HepG2 (cell line): Measurements from ENCODE around the gene MACROD2. TPM values are rescaled to one million over a fixed set of nuclear protein-coding genes. Genes with fewer than 3 reads are reported as not detected.
A peak's percentile ranks its signal among the peaks of the same experiment; 100 is the strongest.

Experiments
- FOXA1 ChIP-seq, 2 experiments: fragments of 450-650 bp in 1 of 2; sonication (generic) in 1 of 2; formaldehyde crosslinking in 1 of 2; IDR thresholded peaks; 2 replicates each; pipeline versions ENCODE4 v1.4.0 to v1.6.1; 2016 to 2020; ENCODE audit warnings: missing genetic modification reagents in 1 of 2
- FOXA3 ChIP-seq: IDR thresholded peaks from 2 replicates; pipeline ENCODE4 v1.6.1; 2016; ENCODE audit warnings: missing genetic modification reagents, missing compliant biosample characterization
- FOXK1 ChIP-seq: sonication (generic); formaldehyde crosslinking; IDR thresholded peaks from 2 replicates; pipeline ENCODE4 v1.4.0; 2020; ENCODE audit warnings: low read depth, missing genetic modification reagents, borderline replicate concordance
- MIXL1 ChIP-seq: IDR thresholded peaks from 2 replicates; pipeline ENCODE4 v1.6.1; 2016
- RAD21 ChIP-seq: fragments of 450-650 bp; formaldehyde crosslinking; IDR thresholded peaks from 2 replicates; pipeline ENCODE4 v1.5.0; 2020; ENCODE audit warnings: mild to moderate bottlenecking
- TEAD3 ChIP-seq: optimal IDR thresholded peaks from 2 replicates; pipeline ENCODE3; 2016; ENCODE audit warnings: borderline replicate concordance
- ZMYM3 ChIP-seq: sonication (generic); formaldehyde crosslinking; IDR thresholded peaks from 2 replicates; pipeline ENCODE4 v1.5.1; 2020; ENCODE audit warnings: mild to moderate bottlenecking, missing genetic modification reagents
- polyA plus RNA-seq, 8 experiments: library from polyadenylated mRNA; depleted of rRNA in 3 of 8; stranded (reverse) in 7 of 8; unstranded in 1 of 8; fragments of >200 nt; fragmentation: Illumina TruSeq in 4 of 8; extraction: Trizol in 4 of 8; gene quantifications; 2 replicates each; pipeline versions ENCODE4 v1.2.1 to v1.2.3, GENCODE V29; 2011 to 2016; ENCODE audit warnings: low read depth in 4 of 8, missing spikeins in 1 of 8, mixed read lengths in 1 of 8; ENCODE audit not compliant: insufficient read depth in 1 of 8
- total RNA-seq, 5 experiments: library from RNA; depleted of rRNA; stranded (reverse); fragments of >200 nt; fragmentation: Illumina TruSeq; extraction: Trizol; gene quantifications; 2 replicates each; pipeline ENCODE4 v1.2.3, GENCODE V29; 2016; ENCODE audit warnings: low read depth in 1 of 5
- TF ChIP-seq, protein P1 (sequence below), 2 experiments: fragments of 450-650 bp in 1 of 2; sonication (generic) in 1 of 2; formaldehyde crosslinking in 1 of 2; IDR thresholded peaks; 2 replicates each; pipeline versions ENCODE4 v1.6.1 to v1.8.0; 2016 to 2022; ENCODE audit warnings: antibody characterized with exemption in 1 of 2, mild to moderate bottlenecking in 1 of 2, missing genetic modification reagents in 1 of 2
- TF ChIP-seq, protein P2 (sequence below): sonication (generic); formaldehyde crosslinking; IDR thresholded peaks from 2 replicates; pipeline ENCODE4 v1.5.0; 2020; ENCODE audit warnings: mild to moderate bottlenecking, missing genetic modification reagents, moderate library complexity

The MACROD2 gene
- total and polyA plus RNA-seq, 2 of the 13 experiments (the other 11 are each of a cell fraction or from before 2014, with no cell fraction given): 0.13 to 0.51 TPM

DNA sequence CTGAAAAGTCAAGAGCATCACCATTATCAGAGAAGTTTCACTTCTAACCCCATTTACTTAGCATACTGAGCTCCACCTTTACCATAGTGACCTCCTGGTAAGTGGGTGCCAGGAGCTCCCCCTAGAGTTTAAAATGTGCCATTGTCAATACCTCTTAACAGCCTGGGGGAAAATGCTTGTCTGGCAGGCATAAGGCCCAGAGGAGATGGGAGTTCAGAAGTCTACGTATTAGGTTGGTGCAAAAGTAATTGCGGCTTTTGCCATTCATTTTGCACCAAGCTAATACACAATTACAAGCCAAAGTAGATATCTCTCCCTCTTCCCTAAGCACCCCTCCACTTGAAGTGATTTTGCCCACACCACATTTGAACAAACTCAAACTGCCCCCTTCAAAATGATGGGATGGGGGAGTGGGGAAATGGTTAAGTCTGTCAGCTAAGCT lies 1658.9 kb downstream of the MACROD2 start (continued):
- TF ChIP-seq, protein P1, sequence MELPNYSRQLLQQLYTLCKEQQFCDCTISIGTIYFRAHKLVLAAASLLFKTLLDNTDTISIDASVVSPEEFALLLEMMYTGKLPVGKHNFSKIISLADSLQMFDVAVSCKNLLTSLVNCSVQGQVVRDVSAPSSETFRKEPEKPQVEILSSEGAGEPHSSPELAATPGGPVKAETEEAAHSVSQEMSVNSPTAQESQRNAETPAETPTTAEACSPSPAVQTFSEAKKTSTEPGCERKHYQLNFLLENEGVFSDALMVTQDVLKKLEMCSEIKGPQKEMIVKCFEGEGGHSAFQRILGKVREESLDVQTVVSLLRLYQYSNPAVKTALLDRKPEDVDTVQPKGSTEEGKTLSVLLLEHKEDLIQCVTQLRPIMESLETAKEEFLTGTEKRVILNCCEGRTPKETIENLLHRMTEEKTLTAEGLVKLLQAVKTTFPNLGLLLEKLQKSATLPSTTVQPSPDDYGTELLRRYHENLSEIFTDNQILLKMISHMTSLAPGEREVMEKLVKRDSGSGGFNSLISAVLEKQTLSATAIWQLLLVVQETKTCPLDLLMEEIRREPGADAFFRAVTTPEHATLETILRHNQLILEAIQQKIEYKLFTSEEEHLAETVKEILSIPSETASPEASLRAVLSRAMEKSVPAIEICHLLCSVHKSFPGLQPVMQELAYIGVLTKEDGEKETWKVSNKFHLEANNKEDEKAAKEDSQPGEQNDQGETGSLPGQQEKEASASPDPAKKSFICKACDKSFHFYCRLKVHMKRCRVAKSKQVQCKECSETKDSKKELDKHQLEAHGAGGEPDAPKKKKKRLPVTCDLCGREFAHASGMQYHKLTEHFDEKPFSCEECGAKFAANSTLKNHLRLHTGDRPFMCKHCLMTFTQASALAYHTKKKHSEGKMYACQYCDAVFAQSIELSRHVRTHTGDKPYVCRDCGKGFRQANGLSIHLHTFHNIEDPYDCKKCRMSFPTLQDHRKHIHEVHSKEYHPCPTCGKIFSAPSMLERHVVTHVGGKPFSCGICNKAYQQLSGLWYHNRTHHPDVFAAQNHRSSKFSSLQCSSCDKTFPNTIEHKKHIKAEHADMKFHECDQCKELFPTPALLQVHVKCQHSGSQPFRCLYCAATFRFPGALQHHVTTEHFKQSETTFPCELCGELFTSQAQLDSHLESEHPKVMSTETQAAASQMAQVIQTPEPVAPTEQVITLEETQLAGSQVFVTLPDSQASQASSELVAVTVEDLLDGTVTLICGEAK (IDR thresholded peaks at IDR 0.05): peak; percentile 84
- TF ChIP-seq, protein P1 (CRISPR knock-in tag; IDR thresholded peaks at IDR 0.05): no peak
- TF ChIP-seq RAD21 (CRISPR knock-in tag): peak; percentile 61; the same call in 1 of the 2 replicates
- TF ChIP-seq TEAD3 (CRISPR knock-in tag): peak; percentile 93
- TF ChIP-seq ZMYM3 (CRISPR knock-in tag): no peak
- no peak for TF ChIP-seq FOXA1 (IDR thresholded peaks at IDR 0.05)
- peak; percentile 86 for TF ChIP-seq FOXA1 (CRISPR knock-in tag; IDR thresholded peaks at IDR 0.05)
- peak; percentile 77 for TF ChIP-seq FOXA3 (CRISPR knock-in tag)
- TF ChIP-seq, protein P2, sequence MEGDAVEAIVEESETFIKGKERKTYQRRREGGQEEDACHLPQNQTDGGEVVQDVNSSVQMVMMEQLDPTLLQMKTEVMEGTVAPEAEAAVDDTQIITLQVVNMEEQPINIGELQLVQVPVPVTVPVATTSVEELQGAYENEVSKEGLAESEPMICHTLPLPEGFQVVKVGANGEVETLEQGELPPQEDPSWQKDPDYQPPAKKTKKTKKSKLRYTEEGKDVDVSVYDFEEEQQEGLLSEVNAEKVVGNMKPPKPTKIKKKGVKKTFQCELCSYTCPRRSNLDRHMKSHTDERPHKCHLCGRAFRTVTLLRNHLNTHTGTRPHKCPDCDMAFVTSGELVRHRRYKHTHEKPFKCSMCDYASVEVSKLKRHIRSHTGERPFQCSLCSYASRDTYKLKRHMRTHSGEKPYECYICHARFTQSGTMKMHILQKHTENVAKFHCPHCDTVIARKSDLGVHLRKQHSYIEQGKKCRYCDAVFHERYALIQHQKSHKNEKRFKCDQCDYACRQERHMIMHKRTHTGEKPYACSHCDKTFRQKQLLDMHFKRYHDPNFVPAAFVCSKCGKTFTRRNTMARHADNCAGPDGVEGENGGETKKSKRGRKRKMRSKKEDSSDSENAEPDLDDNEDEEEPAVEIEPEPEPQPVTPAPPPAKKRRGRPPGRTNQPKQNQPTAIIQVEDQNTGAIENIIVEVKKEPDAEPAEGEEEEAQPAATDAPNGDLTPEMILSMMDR (CRISPR knock-in tag): peak; percentile 74
- TF ChIP-seq FOXK1 (CRISPR knock-in tag): peak; percentile 41; the same call in 1 of the 2 replicates
- 0 out of 2 replicates have a peak, but pooled peaks have one; percentile 18 for TF ChIP-seq MIXL1
